Right cardiac atrium (tissue), 5 donors: Measurements from ENCODE around the gene EIF3D. TPM values are rescaled to one million over a fixed set of nuclear protein-coding genes. Genes with fewer than 3 reads are reported as not detected.
A peak's percentile ranks its signal among the peaks of the same experiment; 100 is the strongest.

Source experiments
- ATAC-seq, 2 donors: fragments of 200-7000 bp; cut with Tn5 transposase; one replicate each; pipeline versions ENCODE4 v1.8.0 to v1.9.1; 2020; ENCODE audit warnings: moderate library complexity in 2 of 2, mild to moderate bottlenecking in 1 of 2
- DNase-seq, 3 donors: peaks; one replicate each; pipeline ENCODE4 v3.0.0-alpha.2; 2020
- H3K27ac ChIP-seq: one replicate; pipeline ENCODE4 v1.5.1; 2013; ENCODE audit warnings: mild to moderate bottlenecking, low read length, control low read depth, moderate library complexity
- H3K27me3 ChIP-seq: one replicate; pipeline ENCODE4 v1.6.1; 2013; ENCODE audit not compliant: control insufficient read depth, insufficient read depth
- H3K4me1 ChIP-seq: one replicate; pipeline ENCODE4 v1.6.1; 2013; ENCODE audit warnings: low read length; ENCODE audit not compliant: control insufficient read depth, insufficient read depth
- H3K4me3 ChIP-seq: one replicate; pipeline ENCODE4 v1.5.1; 2013; ENCODE audit warnings: low read length, control low read depth
- H3K9me3 ChIP-seq: one replicate; pipeline ENCODE4 v1.6.1; 2013; ENCODE audit warnings: low read length; ENCODE audit not compliant: control insufficient read depth
- WGBS: extraction: QIAGEN DNeasy Blood & Tissue Kit; methylation state at CpG from one replicate; pipeline ENCODE4 v1.1.7; 2013; 5-methylcytosine and 5-hydroxymethylcytosine counted together
- intact Hi-C, 4 donors: fragments of 100-400 bp; cut with DNase I; formaldehyde crosslinking; loops; one replicate each; pipeline versions ENCODE4 v1.11.0 to v1.14.0; 2022 to 2023
- polyA plus RNA-seq: library from polyadenylated mRNA; stranded (reverse); fragments of 200-250 nt; gene quantifications from one replicate; pipeline ENCODE4 v1.2.3, GENCODE V29; 2013
- total RNA-seq, 4 donors: library from RNA; stranded (reverse); fragmentation: NEBNext Ultra II Directional; extraction: Animal tissue kit (Norgen Biotek cat#: 25700); gene quantifications; one replicate each; pipeline ENCODE4 v1.2.1, GENCODE V29; 2021
- donor health status: healthy with polysubstance abuse.
- donor health status: DM: no; HTN: yes; CAD: no.
- donor health status: DM: no; HTN: no; CAD: no.
- donor health status: DM: no; HTN: yes; CAD: no; lungs with severe emphysema.
- donor health status: DM: yes; HTN: yes; CAD: no.

EIF3D gene
- total and polyA plus RNA-seq, 5 donors = 67.6 to 92.0 (median 83.3) TPM

DNA sequence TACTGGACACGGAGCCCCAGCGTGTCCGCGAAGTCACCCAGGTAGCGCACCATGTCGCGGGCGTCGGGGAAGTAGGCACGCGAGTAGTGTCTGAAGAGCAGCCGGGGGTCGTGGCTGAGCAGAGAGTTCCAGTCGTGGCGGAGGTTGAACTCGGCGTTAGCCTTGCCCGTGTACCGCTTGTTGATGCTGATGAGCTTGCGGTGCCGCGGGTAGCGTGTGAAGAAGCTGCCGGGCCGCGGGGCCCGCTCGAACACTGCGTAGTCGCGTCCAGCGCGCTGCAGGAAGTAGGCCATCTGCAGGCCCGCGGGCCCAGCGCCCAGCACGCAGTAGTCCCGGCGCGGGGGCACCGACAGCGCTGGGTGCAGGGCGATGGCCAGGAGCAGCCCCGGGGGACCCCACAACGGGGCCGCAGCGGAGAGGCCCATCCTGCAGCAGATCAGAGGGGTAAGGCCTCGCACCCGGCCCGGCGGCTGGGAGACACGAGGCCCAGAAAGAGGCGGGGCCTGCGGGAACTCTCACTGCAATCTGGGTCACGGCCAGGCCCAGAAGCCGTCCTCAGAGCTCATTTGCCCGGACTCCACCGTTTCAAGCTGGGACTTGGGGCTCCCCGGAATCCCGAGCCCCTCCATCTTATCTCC lies 22.8 kb downstream of the EIF3D start:
- DNase-seq (peak in 2 of 3 donors; percentile 72 to 75), ATAC-seq (peak; percentile 15 to 20)
- Histone ChIP-seq H3K4me3 (no peak overlapping the region), H3K27me3 (no peaks in the 10 kb centered on the region), H3K9me3 (no peaks in the 10 kb centered on the region), H3K27ac (no peak overlapping the region), H3K4me1 (peaks cover 2% of the 10 kb centered on the region)
- 95% methylated on average over 60 of the region's 60 CpGs for WGBS
- intact Hi-C loops = no loop called here

DNA sequence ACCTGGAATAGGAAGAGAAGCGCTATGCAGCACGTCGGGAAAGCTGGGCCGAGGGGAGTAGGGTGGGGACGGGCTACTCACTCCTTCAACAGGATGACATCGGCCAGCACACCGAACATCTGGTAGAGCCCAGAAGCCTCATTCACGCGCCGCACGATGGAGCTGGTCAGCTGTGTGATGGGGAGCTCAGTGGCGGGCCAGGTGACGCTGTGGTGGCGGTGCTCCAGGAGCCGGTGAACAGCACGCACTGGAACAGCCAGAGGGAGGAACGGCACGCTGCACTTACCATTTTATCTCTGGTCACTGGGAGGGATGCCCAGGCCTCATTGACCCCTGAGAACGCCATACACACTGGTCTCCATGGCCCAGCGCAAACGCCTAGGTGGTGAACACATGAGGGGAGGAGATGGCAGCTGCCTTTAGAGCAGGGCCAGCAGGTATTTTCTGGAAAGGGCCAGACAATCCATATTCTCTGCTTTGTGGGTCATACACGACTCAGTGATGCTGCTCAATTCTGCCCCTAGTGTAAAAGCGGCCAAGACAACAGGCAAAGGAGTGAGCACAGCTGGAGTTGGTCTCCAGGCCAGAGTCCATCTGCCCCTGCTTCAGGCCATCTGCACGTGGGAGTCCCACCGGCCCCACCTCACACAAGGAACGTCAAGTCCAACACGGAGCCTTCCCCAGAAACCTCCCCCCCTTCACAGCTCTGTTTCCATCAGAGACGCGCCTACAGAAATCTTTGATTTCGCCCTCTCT lies 30.9 kb downstream of the EIF3D start:
- DNase-seq (no peak), ATAC-seq (no peak)
- H3K4me1 ChIP-seq = no peaks in the 10 kb centered on the region
- H3K27me3 ChIP-seq = no peaks in the 10 kb centered on the region
- H3K9me3 ChIP-seq = no peaks in the 10 kb centered on the region
- WGBS = 86% methylated on average over 30 of the region's 30 CpGs
- intact Hi-C loops = no loop called here
- no peak overlapping the region for H3K27ac ChIP-seq
- H3K4me3 ChIP-seq = no peak overlapping the region

GRCh38 chr22:36493690-36494110 lies 35.3 kb downstream of the EIF3D start:
- Histone ChIP-seq H3K27me3 (no peaks in the 10 kb centered on the region), H3K27ac (no peak overlapping the region), H3K9me3 (no peaks in the 10 kb centered on the region), H3K4me1 (no peaks in the 10 kb centered on the region), H3K4me3 (no peak overlapping the region)
- WGBS = 67% methylated on average over 16 of the region's 16 CpGs
- peak in 2 of 3 donors; percentile 67 for DNase-seq
- ATAC-seq = peak; percentile 48 to 51
- intact Hi-C loops = no loop called here

DNA sequence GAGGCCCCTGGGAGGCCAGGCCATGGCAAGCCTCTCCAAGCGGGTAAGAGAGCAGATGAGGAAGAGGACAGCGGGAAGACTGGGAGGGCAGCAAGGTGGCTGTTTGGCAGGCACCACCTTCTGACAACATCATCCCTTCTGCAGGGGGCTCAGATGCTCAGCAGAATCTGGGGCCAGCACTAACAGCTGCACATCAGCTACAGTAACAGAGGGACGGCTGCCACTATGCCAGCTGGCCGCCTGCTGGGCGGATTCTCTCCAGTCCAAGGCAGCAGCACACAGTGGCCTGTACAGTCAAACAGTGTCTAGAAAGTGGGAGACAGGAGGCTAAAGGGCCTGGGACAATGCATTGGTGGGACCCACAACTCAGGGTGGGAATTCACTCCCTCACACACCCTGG lies 36.9 kb downstream of the EIF3D start:
- WGBS = 84% methylated on average over 5 of the region's 5 CpGs
- Histone ChIP-seq H3K27me3 (no peaks in the 10 kb centered on the region), H3K4me1 (no peaks in the 10 kb centered on the region), H3K27ac (no peak overlapping the region), H3K4me3 (no peak overlapping the region), H3K9me3 (no peaks in the 10 kb centered on the region)
- no peak for ATAC-seq
- intact Hi-C loops = no loop called here
- peak in 1 of 3 donors; percentile 27 for DNase-seq

DNA sequence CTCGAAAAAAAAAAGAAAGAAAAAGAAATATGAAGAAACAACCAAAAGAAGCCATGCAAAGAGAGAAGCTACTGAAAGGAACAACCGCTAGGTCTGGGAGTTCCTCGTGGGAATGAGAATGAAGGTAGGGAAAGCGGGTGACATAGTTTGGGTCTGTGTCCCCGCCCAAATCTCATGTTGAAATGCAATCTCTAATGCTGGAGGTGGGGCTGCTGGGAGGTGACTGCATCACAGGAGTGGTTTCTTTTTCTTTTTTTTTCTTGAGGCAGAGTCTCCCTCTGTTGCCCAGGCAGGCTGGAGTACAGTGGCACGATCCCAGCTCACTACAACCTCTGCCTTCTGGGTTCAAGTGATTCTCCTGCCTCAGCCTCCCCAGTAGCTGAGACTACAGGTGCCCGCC lies 37.8 kb downstream of the EIF3D start:
- Histone ChIP-seq H3K27ac (no peak overlapping the region), H3K4me3 (no peak overlapping the region), H3K9me3 (no peaks in the 10 kb centered on the region), H3K27me3 (no peaks in the 10 kb centered on the region), H3K4me1 (no peaks in the 10 kb centered on the region)
- intact Hi-C loops = no loop called here
- 96% methylated on average over 7 of the region's 7 CpGs for WGBS
- DNase-seq (no peak), ATAC-seq (no peak)

DNA sequence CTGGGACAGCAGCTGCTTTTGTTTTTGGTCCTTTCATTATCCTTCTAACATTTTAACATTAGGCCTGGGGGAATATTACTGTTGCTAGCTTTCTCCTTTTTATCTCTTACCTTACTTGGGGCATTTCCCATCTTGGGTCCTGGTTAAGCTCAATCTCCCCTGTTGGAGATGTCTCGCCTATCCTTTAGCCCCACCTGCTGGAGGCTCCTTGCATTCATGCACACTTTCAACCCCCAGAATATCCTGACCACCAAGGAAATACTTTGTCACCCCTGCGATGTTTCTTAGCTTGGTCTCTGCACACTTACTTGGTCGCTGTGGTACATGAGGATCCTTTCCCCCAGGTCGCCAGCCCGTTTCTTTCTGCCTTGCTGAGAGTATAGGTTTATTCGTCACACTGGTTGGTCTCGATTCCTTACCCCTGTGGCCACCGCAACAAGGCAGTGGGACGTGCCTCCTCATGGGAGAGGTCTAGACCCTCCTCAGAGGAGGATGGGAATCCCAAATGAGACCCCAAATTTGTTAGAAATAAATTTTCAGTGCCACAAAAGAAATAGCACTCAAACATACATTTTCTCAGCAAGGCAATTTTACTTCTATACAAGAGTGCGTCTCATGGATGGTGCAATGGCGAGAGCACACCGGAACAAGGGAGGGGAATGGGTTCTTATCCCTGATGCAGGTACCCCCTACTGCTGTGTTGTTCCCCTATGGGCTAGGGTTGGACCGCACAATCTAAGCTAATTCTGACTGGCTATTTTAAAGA lies 42.2 kb downstream of the EIF3D start:
- DNase-seq (peak in 1 of 3 donors; percentile 71), ATAC-seq (no peak)
- H3K27me3 ChIP-seq = no peaks in the 10 kb centered on the region
- H3K9me3 ChIP-seq = no peaks in the 10 kb centered on the region
- no peak overlapping the region for H3K4me3 ChIP-seq
- H3K4me1 ChIP-seq = no peaks in the 10 kb centered on the region
- WGBS = 88% methylated on average over 13 of the region's 13 CpGs
- H3K27ac ChIP-seq = no peak overlapping the region
- intact Hi-C loops = loop anchor here in 1 of 4 donors (10.0 kb wide), 1 partner anchor 332 kb away; no protein-coding TSS in a partner anchor

GRCh38 chr22:36481393-36482168 lies 47.4 kb downstream of the EIF3D start, which contains the start of gene TXN2:
Gene TXN2 (minus strand): TSS chr22:36481640. CDS start chr22:36480837, 803 bp downstream.
- peak; percentile 95 to 97 for ATAC-seq
- Histone ChIP-seq H3K9me3 (no peaks in the 10 kb centered on the region), H3K4me3 (peak within 1 kb of the TSS; percentile 50), H3K27ac (peak within 1 kb of the TSS; percentile 95), H3K4me1 (peaks cover 2% of the 10 kb centered on the region), H3K27me3 (no peaks in the 10 kb centered on the region)
- WGBS = under 1% methylated on average over 62 of the region's 62 CpGs
- intact Hi-C loops = loop anchor here in 1 of 4 donors (10.0 kb wide), 1 partner anchor 327 kb away; no protein-coding TSS in a partner anchor
- peak; percentile 98 to 99 (median 99) for DNase-seq

DNA sequence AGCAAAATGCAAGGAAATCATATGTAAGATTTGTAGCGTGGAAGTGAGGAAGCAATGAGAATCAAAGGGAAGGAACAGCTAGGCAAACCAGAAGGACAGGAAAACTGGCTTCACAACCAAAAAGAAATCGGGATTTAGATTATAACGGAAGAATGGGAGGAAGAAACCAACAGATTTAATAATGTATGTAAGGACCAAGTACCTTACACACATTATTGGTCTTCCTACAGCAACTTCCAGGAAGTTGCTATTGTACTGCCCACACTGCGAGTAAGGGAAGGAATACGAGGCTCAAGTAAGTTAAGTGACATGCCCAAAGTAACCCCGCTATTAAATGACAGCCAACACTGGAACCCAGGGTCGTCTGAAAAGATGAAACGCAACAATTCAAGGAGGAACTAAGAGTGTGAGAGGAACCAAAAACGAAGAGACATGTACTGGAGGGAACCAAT lies 48.0 kb downstream of the EIF3D start:
- Histone ChIP-seq H3K4me3 (peak overlapping the region; percentile 42), H3K4me1 (peaks cover 2% of the 10 kb centered on the region), H3K9me3 (no peaks in the 10 kb centered on the region), H3K27ac (peak overlapping the region; percentile 80), H3K27me3 (no peaks in the 10 kb centered on the region)
- ATAC-seq = peak; percentile 0 to 4
- WGBS = 12% methylated on average over 9 of the region's 9 CpGs
- intact Hi-C loops = loop anchor here in 1 of 4 donors (10.0 kb wide), 1 partner anchor 326 kb away; no protein-coding TSS in a partner anchor
- DNase-seq = no peak

DNA sequence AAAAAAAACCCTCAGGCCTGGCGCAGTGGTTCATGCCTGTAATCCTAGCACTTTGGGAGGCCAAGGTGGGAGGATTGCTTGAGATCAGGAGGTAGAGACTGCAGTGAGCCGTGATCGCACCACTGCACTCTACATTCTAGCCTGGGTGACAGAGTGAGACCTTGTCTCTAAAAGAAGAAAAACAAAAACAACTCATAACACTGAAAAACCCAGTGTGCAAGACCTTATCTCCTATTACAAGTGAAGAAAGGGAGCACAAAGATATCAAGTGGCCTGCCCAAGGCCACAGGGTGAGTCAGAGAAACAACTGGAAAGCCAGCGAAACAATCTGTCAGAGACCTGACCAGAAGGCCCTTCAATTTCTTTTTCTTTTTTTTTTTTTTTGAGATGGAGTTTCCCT lies 50.0 kb downstream of the EIF3D start:
- Histone ChIP-seq H3K27me3 (no peaks in the 10 kb centered on the region), H3K4me1 (peaks cover 2% of the 10 kb centered on the region), H3K27ac (no peak overlapping the region), H3K9me3 (no peaks in the 10 kb centered on the region), H3K4me3 (no peak overlapping the region)
- DNase-seq (no peak), ATAC-seq (no peak)
- intact Hi-C loops = no loop called here
- 94% methylated on average over 4 of the region's 4 CpGs for WGBS

DNA sequence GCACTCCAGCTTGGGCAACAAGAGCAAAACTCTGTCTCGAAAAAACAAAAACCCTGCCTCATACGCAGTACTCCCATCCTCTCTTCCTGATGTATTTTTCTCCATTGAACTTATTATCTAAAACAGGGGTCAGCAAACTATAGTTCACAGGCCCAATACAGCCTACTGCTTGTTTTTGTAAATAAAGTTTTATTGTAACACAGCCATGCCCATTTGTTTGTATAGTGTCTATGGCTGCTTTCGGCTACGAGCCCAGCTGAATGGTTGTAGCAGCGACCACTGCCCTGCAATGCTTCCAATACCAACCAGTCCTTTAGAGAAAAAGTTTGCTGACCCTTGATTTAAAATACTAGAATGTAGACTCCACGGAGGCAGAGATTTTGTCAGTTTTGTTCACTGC lies 53.6 kb downstream of the EIF3D start:
- H3K4me3 ChIP-seq = no peak overlapping the region
- DNase-seq (no peak), ATAC-seq (no peak)
- H3K4me1 ChIP-seq = no peaks in the 10 kb centered on the region
- WGBS = 95% methylated on average over 6 of the region's 6 CpGs
- H3K9me3 ChIP-seq = no peaks in the 10 kb centered on the region
- H3K27me3 ChIP-seq = no peaks in the 10 kb centered on the region
- intact Hi-C loops = no loop called here
- H3K27ac ChIP-seq = no peak overlapping the region
